T-helper 2 cell treated with Interferon-gamma antibody and Interleukin-4, amounts not matched to agents 5 μg/mL and 100 μg/mL, for 36 hours (primary cell): ENCODE measurements around the gene PPIL1.
"Not testable (repeated sequence)": the region's sequence is repeated elsewhere in the genome, so short reads cannot be mapped to it uniquely, and the experiment has no call there.

Source experiments
- DNase-seq: peaks from one replicate; pipeline ENCODE4 v3.0.0; 2021; ENCODE audit warnings: low spot score
- H3K27ac Mint-ChIP-seq: one replicate; pipeline ENCODE4 v1.8.0; 2021; ENCODE audit warnings: mild to moderate bottlenecking, mixed read lengths
- H3K27me3 Mint-ChIP-seq: one replicate; pipeline ENCODE4 v1.8.0; 2021; ENCODE audit warnings: low read depth, mixed read lengths
- H3K36me3 Mint-ChIP-seq: one replicate; pipeline ENCODE4 v1.8.0; 2021; ENCODE audit warnings: low read depth, mixed read lengths
- H3K4me1 Mint-ChIP-seq: one replicate; pipeline ENCODE4 v1.8.0; 2021; ENCODE audit warnings: low read depth, mixed read lengths
- H3K4me3 Mint-ChIP-seq: one replicate; pipeline ENCODE4 v1.8.0; 2022; ENCODE audit warnings: mild to moderate bottlenecking, moderate library complexity, mixed read lengths
- H3K9me3 Mint-ChIP-seq: one replicate; pipeline ENCODE4 v1.8.0; 2021; ENCODE audit warnings: mixed read lengths

The PPIL1 gene

DNA sequence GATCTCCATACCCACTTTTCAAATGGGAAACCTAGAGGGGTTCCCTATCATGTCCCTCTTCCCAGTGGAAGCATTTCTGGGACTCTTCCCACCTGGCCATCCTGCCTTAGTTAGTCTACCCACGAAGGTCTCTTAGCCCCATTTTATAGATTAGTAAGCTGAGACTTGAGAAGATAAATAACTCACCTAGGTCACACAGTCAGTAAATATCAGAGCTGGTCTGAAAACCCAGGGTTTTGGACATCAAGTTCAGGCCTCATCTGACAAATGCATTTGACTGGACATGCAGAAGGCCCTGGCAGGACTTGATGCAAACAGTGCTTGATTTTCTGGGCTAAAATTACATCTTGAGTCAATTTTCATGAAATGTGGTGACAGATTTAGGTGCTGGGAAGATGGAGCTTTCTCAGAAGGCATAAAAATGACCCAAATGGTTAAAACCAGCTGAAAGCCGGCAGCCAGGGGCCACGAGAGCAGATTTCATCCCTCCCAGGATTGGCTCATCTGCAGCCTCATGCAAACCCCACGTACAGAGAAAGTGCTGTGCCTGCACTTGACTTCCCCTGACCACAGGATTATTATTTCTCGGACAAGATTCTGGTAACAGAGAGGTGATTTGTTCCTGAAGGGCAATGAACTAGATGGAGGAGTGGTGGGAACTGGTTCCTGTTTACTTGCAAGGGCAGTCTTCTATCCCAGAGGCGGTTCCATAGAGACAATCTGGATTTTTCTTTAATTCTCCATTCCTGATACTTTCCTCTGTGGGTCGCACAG is 58.5 kb downstream of the PPIL1 start:
- Mint-ChIP-seq H3K9me3 (no peaks in the 10 kb centered on the region), H3K4me3 (no peak overlapping the region), H3K4me1 (no peaks in the 10 kb centered on the region), H3K27ac (no peak overlapping the region), H3K36me3 (no peaks in the 10 kb centered on the region), H3K27me3 (peaks cover 13% of the 10 kb centered on the region)
- DNase-seq, result no peak

DNA sequence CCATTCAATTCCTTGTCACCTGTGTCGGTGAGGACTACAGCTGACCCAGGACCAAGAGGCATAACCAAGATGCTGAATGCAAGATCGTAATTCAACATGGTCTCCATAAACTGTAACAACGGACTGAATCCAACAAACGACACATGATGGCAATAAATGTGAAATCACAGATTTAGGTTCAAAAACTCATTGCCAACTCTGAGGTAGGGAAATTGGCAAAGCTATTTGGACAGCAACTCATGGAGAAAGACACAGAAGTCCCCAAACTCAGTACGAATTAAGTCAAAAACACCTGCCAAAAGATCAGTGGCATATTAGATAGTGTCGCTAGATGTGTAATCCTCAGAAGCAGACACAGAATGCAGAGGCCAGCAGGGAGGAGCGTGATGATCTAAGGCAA is 60.4 kb downstream of the PPIL1 start:
- Mint-ChIP-seq H3K4me1 (no peaks in the 10 kb centered on the region), H3K4me3 (no peak overlapping the region), H3K27ac (no peak overlapping the region), H3K36me3 (no peaks in the 10 kb centered on the region), H3K27me3 (peaks cover 13% of the 10 kb centered on the region), H3K9me3 (no peaks in the 10 kb centered on the region)
- no peak for DNase-seq

DNA sequence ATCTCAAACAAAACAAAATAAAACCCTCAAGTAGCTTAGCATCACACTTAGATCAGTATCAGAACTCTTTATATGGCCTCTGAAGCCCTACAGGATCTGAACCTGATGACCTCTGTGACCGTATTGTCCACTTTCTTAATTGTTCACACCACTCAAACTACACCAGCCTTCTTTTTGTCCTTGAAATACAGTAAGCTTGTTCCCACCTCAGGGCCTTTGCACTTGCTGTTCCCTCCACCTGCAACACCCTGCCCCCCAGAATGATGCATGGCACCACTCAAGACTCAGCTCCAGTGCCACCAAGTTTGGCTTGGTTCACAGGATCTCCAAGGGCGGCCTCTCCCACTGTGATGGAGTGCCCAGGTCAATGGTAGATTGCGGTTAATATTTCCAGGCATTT is 61.1 kb downstream of the PPIL1 start:
- Mint-ChIP-seq H3K27me3 (peaks cover 13% of the 10 kb centered on the region), H3K27ac (no peak overlapping the region), H3K9me3 (no peaks in the 10 kb centered on the region), H3K4me1 (no peaks in the 10 kb centered on the region), H3K4me3 (no peak overlapping the region), H3K36me3 (no peaks in the 10 kb centered on the region)
- no peak for DNase-seq

DNA sequence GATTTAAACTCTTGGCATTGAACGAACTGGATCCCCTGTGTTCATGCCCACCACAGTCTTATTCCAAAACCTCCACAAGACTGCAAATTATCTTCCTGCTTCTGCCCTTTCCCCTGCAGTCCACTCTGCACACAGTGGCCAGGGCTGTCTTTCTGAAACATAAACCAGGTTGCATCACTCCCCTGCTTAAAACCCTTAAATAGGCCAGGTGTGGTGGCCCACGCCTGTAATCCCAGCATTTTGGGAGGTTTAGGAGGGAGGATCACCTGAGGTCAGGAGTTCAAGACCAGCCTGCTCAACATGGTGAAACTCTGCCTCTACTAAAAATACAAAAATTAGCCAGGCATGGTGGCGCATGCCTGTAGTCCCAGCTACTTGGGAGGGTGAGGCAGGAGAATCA is 61.6 kb downstream of the PPIL1 start:
- H3K9me3 Mint-ChIP-seq, H3K27ac Mint-ChIP-seq, H3K36me3 Mint-ChIP-seq, H3K4me1 Mint-ChIP-seq, DNase-seq, H3K4me3 Mint-ChIP-seq: not testable (repeated sequence)
- H3K27me3 Mint-ChIP-seq, result peaks cover 13% of the 10 kb centered on the region

DNA sequence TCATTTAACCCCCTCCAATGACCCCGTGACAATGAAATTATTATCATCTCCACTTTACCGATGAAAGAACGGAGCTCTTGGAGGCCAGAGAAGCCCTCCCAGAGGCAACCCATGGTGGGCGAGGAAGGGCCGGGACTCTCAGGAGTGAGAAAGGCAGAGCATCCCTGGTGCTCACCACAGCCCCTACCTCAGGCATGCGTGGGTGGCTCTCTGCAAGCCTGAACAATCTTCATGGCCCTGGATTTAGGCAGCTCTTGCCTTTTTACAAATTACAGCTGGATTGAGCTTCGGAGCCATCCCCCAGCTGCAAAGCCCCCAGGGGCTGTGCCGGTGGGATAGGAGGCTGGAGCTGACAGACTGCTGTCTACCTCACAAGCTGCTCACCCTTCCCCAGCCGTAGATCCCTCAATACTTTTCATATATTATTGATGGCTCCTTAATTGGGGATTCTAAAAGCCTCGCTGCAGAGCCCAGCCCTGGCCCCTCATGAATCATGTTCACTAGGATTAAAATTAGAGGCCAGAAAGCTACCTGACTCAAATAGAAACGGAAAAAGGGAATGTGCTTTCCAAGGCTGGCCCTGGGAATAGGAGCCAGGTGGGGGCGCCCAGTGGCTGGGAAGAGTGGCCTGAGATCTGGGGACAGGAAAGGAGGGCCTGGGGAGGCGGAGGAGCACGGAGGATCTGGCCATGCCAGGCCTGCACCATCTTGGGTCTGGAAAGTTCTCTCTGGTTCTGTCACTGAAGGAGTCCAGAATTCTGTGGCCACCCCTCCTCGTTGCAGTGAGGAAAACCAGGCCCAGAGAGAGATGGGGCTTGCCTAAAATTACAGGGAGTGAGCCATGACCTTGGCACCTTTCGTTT is 64.4 kb downstream of the PPIL1 start:
- Mint-ChIP-seq H3K27me3 (peaks cover 10% of the 10 kb centered on the region), H3K9me3 (no peaks in the 10 kb centered on the region), H3K4me3 (no peak overlapping the region), H3K27ac (no peak overlapping the region), H3K36me3 (no peaks in the 10 kb centered on the region), H3K4me1 (no peaks in the 10 kb centered on the region)
- no peak for DNase-seq

DNA sequence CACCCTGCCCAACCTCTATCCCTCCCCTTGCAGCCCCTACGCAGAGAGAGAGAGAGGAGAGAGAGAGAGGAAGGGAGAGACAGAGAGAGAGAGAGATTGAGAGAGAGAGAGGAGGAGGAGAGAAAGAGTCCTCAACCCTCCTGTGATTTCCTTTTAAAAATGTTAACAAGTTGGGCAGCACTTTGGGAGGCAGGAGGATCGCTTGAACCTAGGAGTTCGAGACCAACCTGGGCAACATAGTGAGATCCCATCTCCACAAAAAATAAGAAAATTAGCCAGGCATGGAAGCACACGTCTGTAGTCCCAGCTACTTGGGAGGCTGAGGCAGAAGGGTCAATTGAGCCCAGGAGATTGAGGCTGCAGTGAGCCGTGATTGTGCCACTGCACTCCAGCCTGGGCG is 65.4 kb downstream of the PPIL1 start:
- DNase-seq, result no peak
- Mint-ChIP-seq H3K27ac (no peak overlapping the region), H3K27me3 (peaks cover 13% of the 10 kb centered on the region), H3K36me3 (no peaks in the 10 kb centered on the region), H3K4me3 (no peak overlapping the region), H3K4me1 (no peaks in the 10 kb centered on the region), H3K9me3 (no peaks in the 10 kb centered on the region)

DNA sequence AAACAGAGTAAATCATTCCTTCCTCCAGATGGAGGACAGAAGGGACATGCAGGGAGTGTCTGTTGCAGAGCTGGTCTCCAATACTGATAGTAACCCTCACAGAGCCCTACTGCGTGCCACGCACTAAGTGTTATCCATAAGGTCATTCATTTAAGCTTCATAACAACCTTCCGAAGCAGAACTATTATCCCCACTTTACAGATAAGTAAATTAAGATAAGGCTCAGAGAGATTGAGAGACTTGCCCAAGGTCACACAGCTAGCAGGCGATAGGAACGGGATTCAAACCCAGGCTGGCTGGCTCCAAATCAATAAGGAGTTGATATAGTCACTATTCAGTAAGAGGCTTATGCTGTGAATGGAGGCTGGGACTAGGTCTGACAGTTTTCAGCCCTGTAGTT is 66.0 kb downstream of the PPIL1 start:
- no peaks in the 10 kb centered on the region for H3K4me1 Mint-ChIP-seq

DNA sequence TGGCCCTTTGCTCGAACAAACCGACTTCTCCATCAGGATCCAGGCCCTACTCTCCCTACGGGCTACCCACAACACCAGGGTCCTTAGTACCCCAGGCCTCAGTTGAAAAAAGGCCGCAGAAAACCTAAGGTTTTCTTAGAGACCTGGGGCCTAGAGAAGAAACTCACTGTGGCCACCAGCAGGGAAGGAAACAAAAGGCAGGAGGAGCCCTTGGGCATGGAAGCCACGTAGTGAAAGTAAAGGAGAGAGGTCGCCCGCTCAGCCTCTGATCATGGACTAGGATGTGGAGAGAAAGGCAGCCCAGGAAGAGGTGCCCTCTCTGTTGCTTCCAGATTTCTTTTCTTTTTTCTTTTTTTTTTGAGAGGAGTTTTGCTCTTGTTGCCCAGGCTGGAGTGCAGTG is 66.9 kb downstream of the PPIL1 start:
- Mint-ChIP-seq H3K4me3 (no peak overlapping the region), H3K4me1 (no peaks in the 10 kb centered on the region), H3K27me3 (peaks cover 17% of the 10 kb centered on the region), H3K27ac (no peak overlapping the region), H3K9me3 (no peaks in the 10 kb centered on the region), H3K36me3 (no peaks in the 10 kb centered on the region)
- no peak for DNase-seq

More for the DNA sequence above, 66.0 kb downstream of the PPIL1 start:
- no peaks in the 10 kb centered on the region for H3K36me3 Mint-ChIP-seq
- H3K9me3 Mint-ChIP-seq, result no peaks in the 10 kb centered on the region
- no peak overlapping the region for H3K27ac Mint-ChIP-seq
- H3K4me3 Mint-ChIP-seq, result no peak overlapping the region
- H3K27me3 Mint-ChIP-seq, result peaks cover 13% of the 10 kb centered on the region
- DNase-seq, result no peak

DNA sequence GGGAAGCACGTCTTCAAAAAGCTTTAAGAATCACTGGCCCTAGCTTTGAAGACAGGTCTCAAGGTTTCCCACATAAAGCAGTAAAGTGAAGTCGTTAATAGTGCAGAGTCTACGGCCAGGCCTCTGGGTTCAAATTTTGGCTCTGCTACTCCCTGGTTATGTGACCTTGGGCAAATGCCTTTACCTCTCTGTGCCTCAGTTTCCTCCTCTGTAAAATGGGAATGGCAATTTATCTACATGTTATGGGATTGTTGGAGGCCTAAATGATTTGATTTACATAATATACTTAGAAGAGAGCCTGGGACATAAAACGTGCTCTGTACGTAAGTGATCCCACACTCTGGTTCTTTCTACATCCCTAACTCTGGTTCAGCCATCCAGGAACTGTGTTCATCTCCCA is 67.5 kb downstream of the PPIL1 start:
- Mint-ChIP-seq H3K27me3 (peaks cover 17% of the 10 kb centered on the region), H3K36me3 (no peaks in the 10 kb centered on the region), H3K4me1 (no peaks in the 10 kb centered on the region), H3K9me3 (no peaks in the 10 kb centered on the region), H3K4me3 (no peak overlapping the region), H3K27ac (no peak overlapping the region)
- DNase-seq, result no peak

DNA sequence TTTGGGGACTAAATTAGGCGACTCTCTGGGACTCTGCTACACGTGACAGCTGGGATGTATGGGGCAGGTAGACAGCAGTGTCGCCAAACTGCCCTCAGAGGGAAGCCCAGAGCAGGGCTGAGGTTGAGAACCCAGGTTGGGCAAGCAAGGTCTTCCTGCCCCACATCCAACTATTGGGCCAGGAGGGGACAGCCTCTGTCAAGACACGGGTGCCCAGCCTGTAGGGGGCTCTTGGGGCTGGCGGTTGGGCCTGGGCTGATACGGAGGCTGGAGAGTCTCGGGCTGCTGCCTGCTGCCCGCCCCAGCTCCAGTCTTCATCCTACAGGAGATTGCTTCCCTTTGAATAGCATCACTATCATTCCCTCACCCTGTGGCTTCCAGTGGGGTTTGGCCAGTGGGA is 68.7 kb downstream of the PPIL1 start:
- Mint-ChIP-seq H3K4me3 (no peak overlapping the region), H3K9me3 (no peaks in the 10 kb centered on the region), H3K27me3 (peaks cover 17% of the 10 kb centered on the region), H3K36me3 (no peaks in the 10 kb centered on the region), H3K27ac (no peak overlapping the region), H3K4me1 (no peaks in the 10 kb centered on the region)
- DNase-seq, result no peak

DNA sequence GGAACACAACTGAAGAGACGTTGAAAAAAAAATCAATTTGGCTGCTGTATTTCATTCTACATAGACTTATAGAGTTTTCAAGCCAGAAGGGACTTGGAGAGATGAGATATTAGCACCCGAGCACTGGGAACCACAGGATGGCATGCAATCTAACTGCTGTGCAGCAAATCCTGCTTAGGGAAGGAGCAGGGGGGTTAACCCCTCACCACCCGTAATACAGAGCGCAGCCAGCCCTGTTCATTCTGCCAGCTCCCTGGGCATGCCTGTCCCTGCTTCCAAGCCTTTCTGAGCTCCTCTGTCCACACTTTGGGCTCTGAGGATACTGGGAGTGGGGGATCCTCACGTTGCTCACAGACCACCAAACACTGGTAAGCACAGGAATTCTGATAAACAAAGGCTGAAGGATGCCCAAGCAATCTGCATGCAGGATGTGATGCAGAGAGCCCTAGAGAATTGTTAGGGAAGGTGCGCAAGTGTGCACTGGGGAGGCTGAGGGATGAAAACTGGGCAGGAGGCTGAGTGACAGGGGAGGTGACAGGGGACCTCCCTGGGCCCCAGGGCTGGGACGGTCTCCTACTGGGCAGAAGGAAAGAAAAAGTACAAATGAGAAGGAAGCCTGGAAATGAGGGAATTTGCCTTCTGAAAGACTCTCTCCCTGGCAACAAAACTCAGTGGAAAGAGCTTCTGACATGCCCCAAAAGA is 69.4 kb downstream of the PPIL1 start:
- H3K4me1 Mint-ChIP-seq, result no peaks in the 10 kb centered on the region
- peaks cover 17% of the 10 kb centered on the region for H3K27me3 Mint-ChIP-seq
- DNase-seq, result no peak
- no peaks in the 10 kb centered on the region for H3K36me3 Mint-ChIP-seq
- no peaks in the 10 kb centered on the region for H3K9me3 Mint-ChIP-seq
- no peak overlapping the region for H3K4me3 Mint-ChIP-seq
- H3K27ac Mint-ChIP-seq, result no peak overlapping the region
